MV-4-11 (cell line): ENCODE results near the gene PITHD1.
A peak's percentile ranks its signal among the peaks of the same experiment; 100 is the strongest.
"Not testable (repeated sequence)": the region's sequence is repeated elsewhere in the genome, so short reads cannot be mapped to it uniquely, and the experiment has no call there.

Experiments used
- DNase-seq: peaks from one replicate; lab custom pipeline; 2025; lab: John Stamatoyannopoulos, UW

The PITHD1 gene

GRCh38 chr1:23774174-23774880, 3.9 kb upstream of the PITHD1 start:
- DNase-seq = no peak

GRCh38 chr1:23776217-23776616, 2.0 kb upstream of the PITHD1 start:
- no peak for DNase-seq

GRCh38 chr1:23779826-23780371, 1.7 kb downstream of the PITHD1 start:
- no peak for DNase-seq

GRCh38 chr1:23783141-23783540, 4.9 kb downstream of the PITHD1 start:
- not testable (repeated sequence) for DNase-seq

GRCh38 chr1:23784846-23785245, 6.6 kb downstream of the PITHD1 start:
- no peak for DNase-seq

GRCh38 chr1:23787701-23788100, 9.5 kb downstream of the PITHD1 start:
- no peak for DNase-seq

- no peak for DNase-seq
Observed at GRCh38 chr1:23788695-23789094, 10.5 kb downstream of the PITHD1 start.

GRCh38 chr1:23790696-23791515, 12.7 kb downstream of the PITHD1 start, which contains the start of gene LYPLA2:
Gene LYPLA2, plus strand, starts transcription at chr1:23791145. Its CDS starts 1,538 bp downstream, at chr1:23792683.
- peak; percentile 88 for DNase-seq

- DNase-seq = no peak
Observed at GRCh38 chr1:23791516-23792047, 13.4 kb downstream of the PITHD1 start.

GRCh38 chr1:23792151-23792945, 14.1 kb downstream of the PITHD1 start:
- DNase-seq = no peak

GRCh38 chr1:23793018-23793781, 15.0 kb downstream of the PITHD1 start:
- DNase-seq = peak; percentile 37

- no peak for DNase-seq
Observed at GRCh38 chr1:23793861-23794731, 15.9 kb downstream of the PITHD1 start.

- not testable (repeated sequence) for DNase-seq
Observed at GRCh38 chr1:23794732-23795182, 16.5 kb downstream of the PITHD1 start.

- no peak for DNase-seq
Observed at GRCh38 chr1:23795676-23796465, 17.7 kb downstream of the PITHD1 start.

GRCh38 chr1:23796466-23797271, 18.5 kb downstream of the PITHD1 start:
- DNase-seq = no peak

- DNase-seq = no peak
Observed at GRCh38 chr1:23797478-23798448, 19.5 kb downstream of the PITHD1 start.

GRCh38 chr1:23798662-23799142, 20.5 kb downstream of the PITHD1 start:
- no peak for DNase-seq
